Tibial nerve (tissue), 3 donors: ENCODE data around the gene ARSB.

Experiments used
- POLR2A ChIP-seq, 2 donors: fragments of 450-650 bp; IDR thresholded peaks; one replicate each; pipeline ENCODE4 v1.6.1; 2017; ENCODE audit warnings: antibody characterized with exemption in 2 of 2, mild to moderate bottlenecking in 2 of 2, moderate library complexity in 2 of 2
- TF ChIP-seq, protein P1 (sequence below), 5 experiments: fragments of 200-600 bp in 3 of 5; fragments of 450-650 bp in 2 of 5; sonication (generic) in 3 of 5; IDR thresholded peaks; one replicate each; pipeline ENCODE4 v1.5.1; 2016 to 2019; ENCODE audit warnings: antibody characterized with exemption in 5 of 5, mild to moderate bottlenecking in 3 of 5, moderate library complexity in 2 of 5

DNA sequence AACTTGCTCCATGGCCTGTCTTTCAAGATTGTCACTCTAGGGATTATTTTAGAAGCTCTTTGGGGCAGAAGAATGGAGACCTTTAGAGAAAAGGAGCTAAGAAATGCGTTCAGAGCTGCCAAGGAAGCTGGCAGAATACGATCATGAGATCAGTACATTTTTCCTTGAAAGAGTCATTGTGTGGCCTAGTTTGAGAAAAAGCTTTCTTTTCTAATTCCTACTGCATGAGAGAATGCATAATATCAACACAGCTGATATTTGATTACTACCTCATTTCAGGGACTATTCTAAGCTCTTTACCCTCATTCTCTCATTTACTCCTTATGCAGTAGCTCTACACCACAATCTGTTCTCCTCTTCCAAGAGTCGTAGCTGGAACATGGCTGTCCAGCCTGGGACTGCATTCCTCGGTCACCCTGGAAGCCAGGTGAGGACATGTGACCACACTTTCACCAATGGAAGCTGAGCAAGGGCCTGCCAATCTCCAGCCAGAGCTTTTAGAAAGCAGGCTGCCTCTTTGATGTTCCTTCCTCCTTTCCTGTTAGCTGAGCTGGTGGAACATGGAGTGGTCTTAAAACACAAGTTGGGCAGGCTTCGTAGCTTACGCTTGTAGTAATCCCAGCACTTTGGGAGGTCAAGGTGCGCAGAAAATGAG is 237.3 kb downstream of the ARSB start:
- TF ChIP-seq, protein P1, sequence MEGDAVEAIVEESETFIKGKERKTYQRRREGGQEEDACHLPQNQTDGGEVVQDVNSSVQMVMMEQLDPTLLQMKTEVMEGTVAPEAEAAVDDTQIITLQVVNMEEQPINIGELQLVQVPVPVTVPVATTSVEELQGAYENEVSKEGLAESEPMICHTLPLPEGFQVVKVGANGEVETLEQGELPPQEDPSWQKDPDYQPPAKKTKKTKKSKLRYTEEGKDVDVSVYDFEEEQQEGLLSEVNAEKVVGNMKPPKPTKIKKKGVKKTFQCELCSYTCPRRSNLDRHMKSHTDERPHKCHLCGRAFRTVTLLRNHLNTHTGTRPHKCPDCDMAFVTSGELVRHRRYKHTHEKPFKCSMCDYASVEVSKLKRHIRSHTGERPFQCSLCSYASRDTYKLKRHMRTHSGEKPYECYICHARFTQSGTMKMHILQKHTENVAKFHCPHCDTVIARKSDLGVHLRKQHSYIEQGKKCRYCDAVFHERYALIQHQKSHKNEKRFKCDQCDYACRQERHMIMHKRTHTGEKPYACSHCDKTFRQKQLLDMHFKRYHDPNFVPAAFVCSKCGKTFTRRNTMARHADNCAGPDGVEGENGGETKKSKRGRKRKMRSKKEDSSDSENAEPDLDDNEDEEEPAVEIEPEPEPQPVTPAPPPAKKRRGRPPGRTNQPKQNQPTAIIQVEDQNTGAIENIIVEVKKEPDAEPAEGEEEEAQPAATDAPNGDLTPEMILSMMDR (IDR thresholded peaks at IDR 0.05): no peak
- TF ChIP-seq POLR2A (IDR thresholded peaks at IDR 0.05): no peak
